ENCODE data around the gene BIRC5.

BIRC5 gene

DNA sequence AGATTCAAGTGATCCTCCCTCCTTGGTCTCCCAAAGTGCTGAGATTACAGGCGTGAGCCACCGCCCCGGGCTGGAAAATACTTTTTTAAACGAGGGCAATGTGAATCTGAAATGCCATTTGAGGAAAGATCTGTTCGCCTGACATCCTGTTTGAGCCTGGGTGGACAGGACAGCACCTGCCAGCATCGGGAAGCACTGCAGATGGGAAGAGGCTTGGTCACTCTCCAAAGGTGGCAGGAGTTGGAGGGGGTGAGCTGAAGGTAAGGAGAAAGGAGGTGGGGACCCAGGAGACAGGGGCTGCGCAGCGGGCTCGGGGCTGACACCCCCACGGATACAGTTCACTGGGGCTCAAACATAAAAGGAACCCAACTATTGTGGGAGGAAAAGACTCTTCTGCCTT, 3.9 kb upstream of the BIRC5 start:
- DNase-seq (ENCODE audit: low read depth) = no peak
- TF ChIP-seq, protein P1, sequence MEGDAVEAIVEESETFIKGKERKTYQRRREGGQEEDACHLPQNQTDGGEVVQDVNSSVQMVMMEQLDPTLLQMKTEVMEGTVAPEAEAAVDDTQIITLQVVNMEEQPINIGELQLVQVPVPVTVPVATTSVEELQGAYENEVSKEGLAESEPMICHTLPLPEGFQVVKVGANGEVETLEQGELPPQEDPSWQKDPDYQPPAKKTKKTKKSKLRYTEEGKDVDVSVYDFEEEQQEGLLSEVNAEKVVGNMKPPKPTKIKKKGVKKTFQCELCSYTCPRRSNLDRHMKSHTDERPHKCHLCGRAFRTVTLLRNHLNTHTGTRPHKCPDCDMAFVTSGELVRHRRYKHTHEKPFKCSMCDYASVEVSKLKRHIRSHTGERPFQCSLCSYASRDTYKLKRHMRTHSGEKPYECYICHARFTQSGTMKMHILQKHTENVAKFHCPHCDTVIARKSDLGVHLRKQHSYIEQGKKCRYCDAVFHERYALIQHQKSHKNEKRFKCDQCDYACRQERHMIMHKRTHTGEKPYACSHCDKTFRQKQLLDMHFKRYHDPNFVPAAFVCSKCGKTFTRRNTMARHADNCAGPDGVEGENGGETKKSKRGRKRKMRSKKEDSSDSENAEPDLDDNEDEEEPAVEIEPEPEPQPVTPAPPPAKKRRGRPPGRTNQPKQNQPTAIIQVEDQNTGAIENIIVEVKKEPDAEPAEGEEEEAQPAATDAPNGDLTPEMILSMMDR (conservative IDR thresholded peaks at IDR 0.05; ENCODE audit: control insufficient read depth, insufficient read depth, low read depth, low read length) = no peak

DNA sequence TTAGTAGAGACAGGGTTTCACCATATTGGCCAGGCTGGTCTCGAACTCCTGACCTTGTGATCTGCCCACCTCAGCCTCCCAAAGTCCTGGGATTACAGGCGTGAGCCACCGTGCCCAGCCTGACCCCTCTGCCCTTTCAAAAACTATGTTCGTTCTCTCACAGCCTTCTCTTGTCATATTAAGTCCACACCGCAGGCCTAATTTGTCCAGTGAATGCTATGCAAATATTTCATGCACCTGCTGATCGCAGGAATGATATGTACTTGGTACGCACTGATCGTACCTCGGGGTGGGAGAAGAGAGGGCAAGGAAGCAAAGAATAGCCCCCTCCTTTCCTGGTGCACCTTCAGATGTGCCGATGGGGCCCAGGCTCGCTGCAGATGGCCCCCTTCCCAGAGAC, 3.0 kb upstream of the BIRC5 start:
- no peak for DNase-seq (ENCODE audit: low read depth)
- TF ChIP-seq, protein P1 (conservative IDR thresholded peaks at IDR 0.05; ENCODE audit: control insufficient read depth, insufficient read depth, low read depth, low read length) = no peak
- no peak overlapping the region for H3K4me3 ChIP-seq (ENCODE audit: control insufficient read depth, low read depth, low read length)

More for the DNA sequence above, 3.9 kb upstream of the BIRC5 start:
- no peak overlapping the region for H3K4me3 ChIP-seq (ENCODE audit: control insufficient read depth, low read depth, low read length)

DNA sequence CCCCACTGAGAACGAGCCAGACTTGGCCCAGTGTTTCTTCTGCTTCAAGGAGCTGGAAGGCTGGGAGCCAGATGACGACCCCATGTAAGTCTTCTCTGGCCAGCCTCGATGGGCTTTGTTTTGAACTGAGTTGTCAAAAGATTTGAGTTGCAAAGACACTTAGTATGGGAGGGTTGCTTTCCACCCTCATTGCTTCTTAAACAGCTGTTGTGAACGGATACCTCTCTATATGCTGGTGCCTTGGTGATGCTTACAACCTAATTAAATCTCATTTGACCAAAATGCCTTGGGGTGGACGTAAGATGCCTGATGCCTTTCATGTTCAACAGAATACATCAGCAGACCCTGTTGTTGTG, 631 bp downstream of the BIRC5 start:
- H3K4me3 ChIP-seq (ENCODE audit: control insufficient read depth, low read depth, low read length) = peak overlapping the region; percentile 91
- TF ChIP-seq, protein P1 (conservative IDR thresholded peaks at IDR 0.05; ENCODE audit: control insufficient read depth, insufficient read depth, low read depth, low read length) = no peak
- DNase-seq (ENCODE audit: low read depth) = no peak

DNA sequence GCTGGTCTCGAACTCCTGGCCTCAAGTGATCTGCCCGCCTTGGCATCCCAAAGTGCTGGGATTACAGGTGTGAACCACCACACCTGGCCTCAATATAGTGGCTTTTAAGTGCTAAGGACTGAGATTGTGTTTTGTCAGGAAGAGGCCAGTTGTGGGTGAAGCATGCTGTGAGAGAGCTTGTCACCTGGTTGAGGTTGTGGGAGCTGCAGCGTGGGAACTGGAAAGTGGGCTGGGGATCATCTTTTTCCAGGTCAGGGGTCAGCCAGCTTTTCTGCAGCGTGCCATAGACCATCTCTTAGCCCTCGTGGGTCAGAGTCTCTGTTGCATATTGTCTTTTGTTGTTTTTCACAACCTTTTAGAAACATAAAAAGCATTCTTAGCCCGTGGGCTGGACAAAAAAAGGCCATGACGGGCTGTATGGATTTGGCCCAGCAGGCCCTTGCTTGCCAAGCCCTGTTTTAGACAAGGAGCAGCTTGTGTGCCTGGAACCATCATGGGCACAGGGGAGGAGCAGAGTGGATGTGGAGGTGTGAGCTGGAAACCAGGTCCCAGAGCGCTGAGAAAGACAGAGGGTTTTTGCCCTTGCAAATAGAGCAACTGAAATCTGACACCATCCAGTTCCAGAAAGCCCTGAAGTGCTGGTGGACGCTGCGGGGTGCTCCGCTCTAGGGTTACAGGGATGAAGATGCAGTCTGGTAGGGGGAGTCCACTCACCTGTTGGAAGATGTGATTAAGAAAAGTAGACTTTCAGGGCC, 5.5 kb downstream of the BIRC5 start:
- TF ChIP-seq, protein P1 (conservative IDR thresholded peaks at IDR 0.05; ENCODE audit: control insufficient read depth, insufficient read depth, low read depth, low read length) = no peak
- no peak for DNase-seq (ENCODE audit: low read depth)
- no peak overlapping the region for H3K4me3 ChIP-seq (ENCODE audit: control insufficient read depth, low read depth, low read length)

DNA sequence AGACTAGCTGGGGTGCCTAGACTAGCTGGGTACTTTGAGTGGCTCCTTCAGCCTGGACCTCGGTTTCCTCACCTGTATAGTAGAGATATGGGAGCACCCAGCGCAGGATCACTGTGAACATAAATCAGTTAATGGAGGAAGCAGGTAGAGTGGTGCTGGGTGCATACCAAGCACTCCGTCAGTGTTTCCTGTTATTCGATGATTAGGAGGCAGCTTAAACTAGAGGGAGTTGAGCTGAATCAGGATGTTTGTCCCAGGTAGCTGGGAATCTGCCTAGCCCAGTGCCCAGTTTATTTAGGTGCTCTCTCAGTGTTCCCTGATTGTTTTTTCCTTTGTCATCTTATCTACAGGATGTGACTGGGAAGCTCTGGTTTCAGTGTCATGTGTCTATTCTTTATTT, 9.0 kb downstream of the BIRC5 start:
- TF ChIP-seq, protein P1 (conservative IDR thresholded peaks at IDR 0.05; ENCODE audit: control insufficient read depth, insufficient read depth, low read depth, low read length) = no peak
- no peak for DNase-seq (ENCODE audit: low read depth)
- no peak overlapping the region for H3K4me3 ChIP-seq (ENCODE audit: control insufficient read depth, low read depth, low read length)

DNA sequence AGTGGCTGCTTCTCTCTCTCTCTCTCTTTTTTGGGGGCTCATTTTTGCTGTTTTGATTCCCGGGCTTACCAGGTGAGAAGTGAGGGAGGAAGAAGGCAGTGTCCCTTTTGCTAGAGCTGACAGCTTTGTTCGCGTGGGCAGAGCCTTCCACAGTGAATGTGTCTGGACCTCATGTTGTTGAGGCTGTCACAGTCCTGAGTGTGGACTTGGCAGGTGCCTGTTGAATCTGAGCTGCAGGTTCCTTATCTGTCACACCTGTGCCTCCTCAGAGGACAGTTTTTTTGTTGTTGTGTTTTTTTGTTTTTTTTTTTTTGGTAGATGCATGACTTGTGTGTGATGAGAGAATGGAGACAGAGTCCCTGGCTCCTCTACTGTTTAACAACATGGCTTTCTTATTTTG, 9.7 kb downstream of the BIRC5 start:
- no peak for DNase-seq (ENCODE audit: low read depth)
- TF ChIP-seq, protein P1 (conservative IDR thresholded peaks at IDR 0.05; ENCODE audit: control insufficient read depth, insufficient read depth, low read depth, low read length) = no peak
- no peak overlapping the region for H3K4me3 ChIP-seq (ENCODE audit: control insufficient read depth, low read depth, low read length)

Data from fibroblast of mammary gland (primary cell).